ENCODE results near the gene CDRT4.
A peak's percentile ranks its signal among the peaks of the same experiment; 100 is the strongest.
"Not testable (repeated sequence)": the region's sequence is repeated elsewhere in the genome, so short reads cannot be mapped to it uniquely, and the experiment has no call there.

Gene CDRT4

DNA sequence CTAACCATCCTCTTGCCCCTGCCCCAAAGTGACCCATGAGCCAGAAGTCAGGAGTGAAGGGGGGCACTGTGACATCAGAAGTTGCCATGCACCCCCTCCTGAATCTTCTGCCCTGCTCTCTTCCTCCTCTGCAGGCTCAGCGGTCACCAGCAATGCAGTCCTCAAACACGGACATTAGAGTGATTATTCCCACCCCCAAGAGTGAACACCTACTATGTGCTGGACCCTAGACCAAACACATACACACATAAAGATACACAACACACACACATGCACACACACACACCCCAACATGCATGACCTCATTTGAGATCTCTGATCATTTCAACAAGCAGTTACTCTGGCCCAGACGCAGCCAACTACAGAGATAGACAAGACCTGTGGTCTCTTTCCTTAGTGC, at the start of gene CDRT4:
Gene CDRT4 (minus strand): TSS at position 30 of the 400 bp plus-strand sequence. CDS start 27,383 bp downstream, outside the sequence.
- H3K36me3 Mint-ChIP-seq = peaks cover 8% of the 10 kb centered on the region
- H3K9me3 Mint-ChIP-seq = peaks cover 2% of the 10 kb centered on the region
- no peaks in the 10 kb centered on the region for H3K4me1 Mint-ChIP-seq
- no peak within 1 kb of the TSS for H3K4me3 Mint-ChIP-seq
- H3K27me3 Mint-ChIP-seq = no peaks in the 10 kb centered on the region
- no peak within 1 kb of the TSS for H3K27ac Mint-ChIP-seq

DNA sequence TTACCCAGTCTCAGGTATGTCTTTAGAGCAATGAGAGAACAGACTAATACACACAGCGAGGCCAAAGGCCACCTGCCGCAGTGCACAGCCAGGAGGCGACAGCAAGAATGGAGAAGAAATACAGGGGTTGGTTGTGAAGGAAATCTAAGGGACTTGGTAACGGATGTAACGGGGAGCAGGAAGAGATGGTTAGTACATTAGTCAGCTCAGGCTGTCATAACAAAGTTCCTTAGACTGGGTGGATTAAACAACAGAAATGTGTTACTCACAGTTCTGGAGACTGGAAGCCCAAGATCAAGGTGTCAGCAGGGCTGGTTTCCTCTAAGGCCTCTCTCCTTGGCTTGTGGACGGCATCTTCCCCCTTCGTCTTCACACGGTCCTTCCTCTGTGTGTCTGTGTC, 48.7 kb upstream of the CDRT4 start:
- no peaks in the 10 kb centered on the region for H3K27me3 Mint-ChIP-seq
- H3K36me3 Mint-ChIP-seq = peaks cover 8% of the 10 kb centered on the region
- H3K4me1 Mint-ChIP-seq = no peaks in the 10 kb centered on the region
- H3K27ac Mint-ChIP-seq = no peak overlapping the region
- H3K4me3 Mint-ChIP-seq = no peak overlapping the region
- no peaks in the 10 kb centered on the region for H3K9me3 Mint-ChIP-seq

DNA sequence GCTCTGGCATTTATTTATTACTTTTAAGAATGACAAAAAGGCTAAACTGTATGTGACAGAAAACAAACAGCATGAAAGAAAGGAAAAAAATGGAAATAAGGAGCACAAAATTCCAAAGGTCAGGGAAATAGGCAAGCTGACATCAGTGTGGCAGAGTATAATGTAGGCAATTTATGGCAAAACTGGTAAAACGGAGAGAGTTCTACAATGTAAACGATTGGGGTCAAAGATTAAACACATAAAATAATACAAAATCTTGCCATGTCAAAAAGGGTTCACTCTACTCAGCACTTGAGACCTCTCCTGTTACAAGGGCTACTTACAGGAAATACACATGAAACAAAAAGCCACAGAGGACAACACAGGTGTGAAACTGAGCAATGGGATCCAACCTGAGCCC, 47.0 kb upstream of the CDRT4 start:
- Mint-ChIP-seq H3K4me3 (no peak overlapping the region), H3K36me3 (peaks cover 12% of the 10 kb centered on the region), H3K4me1 (no peaks in the 10 kb centered on the region), H3K27ac (no peak overlapping the region), H3K27me3 (no peaks in the 10 kb centered on the region), H3K9me3 (no peaks in the 10 kb centered on the region)

DNA sequence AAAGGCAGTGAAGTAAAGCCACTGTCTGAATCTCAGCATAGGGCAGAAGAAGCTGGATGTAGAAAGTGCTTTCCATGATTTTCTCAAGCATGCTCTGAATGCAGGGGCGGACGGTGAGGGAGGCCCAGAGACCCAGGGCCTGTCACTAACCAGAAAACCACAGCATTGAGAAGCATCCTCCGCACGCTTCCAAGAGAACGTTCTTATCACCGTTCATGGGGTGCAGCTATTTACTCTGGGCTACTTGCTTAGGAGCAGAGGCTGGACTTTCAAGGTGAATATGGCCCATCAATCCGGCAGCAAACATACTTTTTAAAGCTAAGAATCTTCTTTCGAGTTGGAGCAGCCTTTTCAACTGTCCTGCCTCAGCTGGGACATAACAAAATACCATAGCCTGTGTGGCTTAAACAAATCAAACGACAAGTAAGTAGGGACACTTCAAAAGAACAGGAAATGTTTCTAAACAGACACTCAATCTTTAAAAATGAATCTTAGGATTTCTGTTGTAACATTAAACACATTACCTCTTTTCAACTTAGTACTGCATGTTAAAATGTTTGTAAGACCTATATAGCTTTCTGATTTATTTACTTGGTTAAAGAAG, 46.5 kb upstream of the CDRT4 start:
- H3K27ac Mint-ChIP-seq = no peak overlapping the region
- no peaks in the 10 kb centered on the region for H3K27me3 Mint-ChIP-seq
- H3K4me1 Mint-ChIP-seq = no peaks in the 10 kb centered on the region
- H3K4me3 Mint-ChIP-seq = no peak overlapping the region
- H3K36me3 Mint-ChIP-seq = peaks cover 12% of the 10 kb centered on the region
- no peaks in the 10 kb centered on the region for H3K9me3 Mint-ChIP-seq

DNA sequence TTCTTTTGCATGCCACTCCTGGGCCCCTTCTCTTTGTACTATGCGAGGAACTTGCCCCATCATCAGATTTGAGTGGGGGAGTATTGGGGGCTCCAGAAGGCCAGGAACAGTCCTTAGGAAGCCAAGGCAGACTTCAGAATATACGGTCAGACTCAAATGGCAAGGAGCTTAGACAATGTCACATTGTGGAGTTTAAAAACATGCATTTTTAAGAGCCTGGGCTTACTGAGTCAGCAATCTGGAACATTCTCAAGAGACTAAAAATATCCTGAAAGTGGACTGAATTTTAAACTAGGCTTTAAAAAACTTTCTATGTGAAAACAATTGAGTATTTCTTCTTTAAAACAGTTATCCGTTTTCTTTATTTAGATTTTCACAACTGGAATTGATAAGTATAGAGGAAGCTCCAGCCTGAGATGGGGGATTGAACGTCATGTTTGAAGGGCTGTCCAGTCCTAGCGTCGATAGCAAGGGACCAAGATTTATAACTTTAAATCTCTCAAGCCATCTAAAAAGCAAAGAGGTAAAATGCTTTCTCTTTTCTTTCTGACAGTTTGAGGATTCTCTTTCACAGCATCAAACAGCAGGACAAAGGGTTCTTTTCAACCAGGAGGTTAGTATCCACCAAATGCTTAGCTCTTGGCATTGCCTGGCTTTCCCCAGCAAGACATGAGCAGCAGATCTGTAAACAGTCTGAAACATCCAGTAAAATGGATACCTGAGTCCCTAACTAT, 45.8 kb upstream of the CDRT4 start:
- H3K27ac Mint-ChIP-seq = no peak overlapping the region
- H3K27me3 Mint-ChIP-seq = no peaks in the 10 kb centered on the region
- no peaks in the 10 kb centered on the region for H3K9me3 Mint-ChIP-seq
- no peaks in the 10 kb centered on the region for H3K4me1 Mint-ChIP-seq
- H3K36me3 Mint-ChIP-seq = peaks cover 16% of the 10 kb centered on the region
- no peak overlapping the region for H3K4me3 Mint-ChIP-seq

DNA sequence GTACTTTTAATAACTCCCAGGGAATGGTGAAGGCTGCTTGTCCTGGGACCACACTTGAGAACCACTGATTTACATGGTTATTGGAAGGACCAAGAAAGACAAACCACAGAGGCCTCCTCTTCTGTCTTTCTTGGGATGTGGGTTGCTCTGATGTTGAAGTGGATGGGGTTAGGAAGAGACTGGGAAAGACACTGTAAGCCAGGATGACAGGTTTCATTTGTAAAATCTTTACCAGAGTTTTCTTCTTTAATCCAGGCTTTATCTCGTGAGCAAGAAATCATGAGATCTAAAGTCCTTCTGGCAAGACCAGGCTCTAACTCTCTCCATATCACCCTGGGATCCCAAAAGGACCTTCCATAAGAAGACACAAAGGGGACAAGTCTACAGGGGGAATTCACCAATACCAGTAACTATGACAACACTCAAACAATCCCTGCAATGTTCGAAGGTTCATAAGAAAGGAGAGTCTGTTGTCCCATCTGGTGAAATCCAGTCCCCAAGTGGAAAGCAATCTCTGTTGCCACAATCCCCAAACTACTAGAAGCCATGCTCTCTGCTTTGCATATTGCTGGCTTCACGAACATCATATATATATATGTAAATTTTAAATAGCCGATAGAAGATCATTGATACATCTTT, 44.8 kb upstream of the CDRT4 start:
- Mint-ChIP-seq H3K36me3 (peaks cover 17% of the 10 kb centered on the region), H3K27ac (no peak overlapping the region), H3K27me3 (no peaks in the 10 kb centered on the region), H3K4me3 (no peak overlapping the region), H3K4me1 (no peaks in the 10 kb centered on the region), H3K9me3 (no peaks in the 10 kb centered on the region)

DNA sequence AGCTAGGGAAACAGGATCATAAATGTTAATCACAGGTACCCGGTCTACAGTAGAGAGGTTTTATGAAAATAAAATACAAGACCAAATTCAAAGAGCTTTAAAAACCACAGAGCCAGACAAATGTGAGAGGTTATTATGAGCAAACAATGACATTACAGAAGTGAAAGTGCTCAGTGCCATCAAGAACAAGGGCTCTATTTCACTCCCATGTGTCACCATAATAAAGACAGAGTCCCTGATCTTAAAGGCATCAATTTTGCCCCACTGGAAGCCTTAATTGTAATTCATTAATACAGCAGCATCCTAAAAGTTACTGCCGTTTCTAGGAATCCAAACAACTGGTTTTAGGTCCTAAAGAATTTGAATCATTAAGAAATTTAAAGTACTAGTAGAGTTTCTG, 43.7 kb upstream of the CDRT4 start:
- Mint-ChIP-seq H3K27me3 (no peaks in the 10 kb centered on the region), H3K4me3 (no peak overlapping the region), H3K36me3 (peaks cover 23% of the 10 kb centered on the region), H3K4me1 (no peaks in the 10 kb centered on the region), H3K27ac (no peak overlapping the region), H3K9me3 (no peaks in the 10 kb centered on the region)

DNA sequence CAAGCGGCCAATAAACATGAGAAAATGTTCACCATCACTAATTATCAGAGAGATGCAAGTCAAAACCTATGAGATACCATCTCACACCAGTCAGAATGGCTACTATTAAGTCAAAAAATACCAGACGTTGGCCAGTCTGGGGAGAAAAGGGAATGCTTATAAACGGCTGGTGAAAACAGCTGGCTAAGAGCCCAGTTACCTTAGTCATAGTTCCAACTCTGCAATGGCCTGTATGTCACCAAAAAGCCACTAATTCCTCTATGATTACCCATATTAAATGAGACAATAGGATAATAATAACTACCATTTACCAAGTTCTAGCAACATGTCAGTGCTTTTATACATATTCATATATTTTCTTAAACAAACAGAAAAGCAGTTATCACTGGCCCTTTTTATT, 42.9 kb upstream of the CDRT4 start:
- no peaks in the 10 kb centered on the region for H3K4me1 Mint-ChIP-seq

DNA sequence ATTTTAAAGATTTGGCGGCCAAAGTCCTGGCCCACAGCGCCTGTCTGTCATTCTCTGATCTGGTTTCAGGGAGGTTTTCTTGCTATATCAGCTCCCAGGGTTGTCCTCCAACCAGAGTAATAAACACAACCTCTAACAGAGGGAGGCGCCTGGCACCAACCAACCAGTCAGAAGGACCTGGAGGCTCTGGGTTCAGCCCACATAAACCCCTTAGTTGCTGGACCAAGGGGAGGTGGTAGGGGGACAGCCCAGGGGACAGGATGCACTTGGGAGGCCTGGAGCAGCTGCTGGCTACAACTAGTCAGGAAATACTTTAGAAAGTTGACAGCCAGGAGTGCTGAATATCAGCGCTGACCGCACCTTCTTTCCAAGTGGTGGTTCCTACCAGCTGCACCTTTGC, 41.7 kb upstream of the CDRT4 start:
- H3K27me3 Mint-ChIP-seq = no peaks in the 10 kb centered on the region
- H3K27ac Mint-ChIP-seq = no peak overlapping the region
- H3K9me3 Mint-ChIP-seq = no peaks in the 10 kb centered on the region
- peaks cover 17% of the 10 kb centered on the region for H3K36me3 Mint-ChIP-seq
- no peaks in the 10 kb centered on the region for H3K4me1 Mint-ChIP-seq
- no peak overlapping the region for H3K4me3 Mint-ChIP-seq

More for the DNA sequence above, 42.9 kb upstream of the CDRT4 start:
- H3K9me3 Mint-ChIP-seq = no peaks in the 10 kb centered on the region
- H3K27me3 Mint-ChIP-seq = no peaks in the 10 kb centered on the region
- no peak overlapping the region for H3K27ac Mint-ChIP-seq
- no peak overlapping the region for H3K4me3 Mint-ChIP-seq
- peaks cover 17% of the 10 kb centered on the region for H3K36me3 Mint-ChIP-seq

DNA sequence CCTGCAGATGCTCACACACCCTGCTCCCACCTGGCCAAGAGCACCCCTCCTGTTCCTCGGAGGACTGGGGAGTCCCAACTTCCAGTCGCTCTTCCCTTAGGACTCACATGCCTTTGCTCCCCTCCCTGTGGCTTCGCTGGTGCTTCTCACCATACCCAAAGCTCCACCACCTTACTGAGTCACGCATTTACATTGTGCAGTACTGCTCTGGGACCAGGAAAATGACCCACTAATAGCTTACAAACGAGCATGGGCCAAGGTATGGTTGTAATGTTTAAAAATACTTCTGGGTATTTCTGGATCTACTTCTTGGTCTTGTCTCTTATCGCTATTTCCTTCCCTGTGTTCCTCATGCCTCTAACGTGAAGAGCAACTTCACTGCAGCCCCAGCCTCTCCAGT, 41.0 kb upstream of the CDRT4 start:
- H3K27me3 Mint-ChIP-seq = no peaks in the 10 kb centered on the region
- H3K27ac Mint-ChIP-seq = no peak overlapping the region
- H3K9me3 Mint-ChIP-seq = no peaks in the 10 kb centered on the region
- peaks cover 17% of the 10 kb centered on the region for H3K36me3 Mint-ChIP-seq
- peaks cover 3% of the 10 kb centered on the region for H3K4me1 Mint-ChIP-seq
- H3K4me3 Mint-ChIP-seq = no peak overlapping the region

DNA sequence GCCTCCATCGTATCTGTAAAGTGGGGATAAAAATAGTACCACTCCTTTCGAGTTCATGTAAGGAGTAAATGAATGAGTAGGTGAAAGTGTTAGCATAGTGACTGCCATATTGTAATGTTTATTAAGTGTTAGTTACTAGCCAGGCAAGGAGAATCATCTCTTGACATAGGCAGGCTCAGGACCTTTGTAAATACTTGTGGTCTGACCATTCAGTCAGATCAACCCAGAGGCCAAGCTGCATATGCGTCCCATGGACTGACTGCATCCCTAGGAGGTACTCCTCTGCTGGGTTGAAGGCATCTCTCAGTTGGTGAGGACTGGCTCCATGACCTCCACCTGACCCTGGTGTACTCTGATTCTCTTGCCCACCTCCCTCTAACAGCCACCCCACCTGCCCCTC, 40.5 kb upstream of the CDRT4 start:
- Mint-ChIP-seq H3K27ac (no peak overlapping the region), H3K36me3 (peaks cover 17% of the 10 kb centered on the region), H3K9me3 (no peaks in the 10 kb centered on the region), H3K27me3 (no peaks in the 10 kb centered on the region), H3K4me1 (peaks cover 8% of the 10 kb centered on the region), H3K4me3 (no peak overlapping the region)

DNA sequence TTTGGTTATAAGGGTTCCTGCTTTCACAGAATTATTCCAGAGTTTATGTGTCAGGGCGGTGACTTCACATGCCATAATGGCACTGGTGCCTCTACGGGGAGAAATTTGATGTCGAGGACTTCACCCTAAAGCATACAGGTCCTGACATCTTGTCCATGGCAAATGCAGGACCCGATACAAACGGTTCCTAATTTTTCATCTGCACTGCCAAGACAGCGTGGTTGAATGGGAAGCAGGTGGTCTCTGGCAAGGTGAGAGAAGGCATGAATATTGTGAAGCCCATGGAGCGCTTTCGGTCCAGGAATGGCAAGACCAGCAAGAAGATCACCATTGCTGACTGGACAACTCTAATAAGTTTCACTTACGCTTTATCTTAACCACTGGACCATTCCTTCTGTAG, 39.6 kb upstream of the CDRT4 start:
- Mint-ChIP-seq H3K36me3 (peaks cover 17% of the 10 kb centered on the region), H3K27ac (no peak overlapping the region), H3K9me3 (no peaks in the 10 kb centered on the region), H3K27me3 (no peaks in the 10 kb centered on the region), H3K4me3 (no peak overlapping the region), H3K4me1 (peaks cover 12% of the 10 kb centered on the region)

DNA sequence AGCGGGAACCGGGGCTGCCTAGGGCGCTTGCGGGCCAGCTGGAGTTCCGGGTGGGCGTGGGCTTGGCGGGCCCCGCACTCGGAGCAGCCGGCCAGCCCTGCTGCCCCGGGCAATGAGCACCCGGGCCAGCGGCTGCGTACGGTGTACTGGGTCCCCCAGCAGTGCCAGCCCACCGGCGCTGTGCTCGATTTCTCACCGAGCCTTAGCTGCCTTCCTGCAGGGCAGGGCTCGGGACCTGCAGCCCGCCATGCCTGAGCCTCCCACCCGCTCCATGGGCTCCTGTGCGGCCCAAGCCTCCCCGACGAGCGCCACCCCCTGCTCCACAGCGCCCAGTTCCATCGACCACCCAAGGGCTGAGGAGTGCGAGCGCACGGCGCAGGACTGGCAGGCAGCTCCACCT, 38.3 kb upstream of the CDRT4 start:
- H3K27ac Mint-ChIP-seq, H3K9me3 Mint-ChIP-seq, H3K27me3 Mint-ChIP-seq, H3K4me3 Mint-ChIP-seq: not testable (repeated sequence)
- Mint-ChIP-seq H3K36me3 (peaks cover 20% of the 10 kb centered on the region), H3K4me1 (peaks cover 12% of the 10 kb centered on the region)

DNA sequence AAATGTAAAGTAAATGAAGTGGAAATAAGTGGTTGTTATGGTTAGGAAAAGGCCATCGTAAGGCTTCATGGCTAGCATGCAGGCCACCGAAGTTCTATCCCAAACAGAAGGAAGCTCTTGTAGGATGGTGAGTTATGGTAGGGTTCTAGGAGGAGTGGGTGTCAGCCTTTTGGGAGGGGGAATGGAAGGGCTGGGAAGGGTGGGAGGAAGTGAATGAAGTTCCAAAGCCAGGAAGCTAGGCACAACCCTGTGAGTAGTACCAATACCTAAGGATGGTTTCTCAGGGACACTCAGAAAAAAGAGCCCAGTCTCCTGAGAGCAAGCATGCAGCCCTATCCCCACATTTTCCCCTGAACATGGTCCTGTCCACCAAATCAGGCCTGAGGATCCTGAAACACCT, 36.3 kb upstream of the CDRT4 start:
- Mint-ChIP-seq H3K27ac (peak overlapping the region; percentile 42), H3K4me3 (no peak overlapping the region), H3K36me3 (peaks cover 16% of the 10 kb centered on the region), H3K4me1 (peaks cover 12% of the 10 kb centered on the region), H3K9me3 (no peaks in the 10 kb centered on the region), H3K27me3 (no peaks in the 10 kb centered on the region)

DNA sequence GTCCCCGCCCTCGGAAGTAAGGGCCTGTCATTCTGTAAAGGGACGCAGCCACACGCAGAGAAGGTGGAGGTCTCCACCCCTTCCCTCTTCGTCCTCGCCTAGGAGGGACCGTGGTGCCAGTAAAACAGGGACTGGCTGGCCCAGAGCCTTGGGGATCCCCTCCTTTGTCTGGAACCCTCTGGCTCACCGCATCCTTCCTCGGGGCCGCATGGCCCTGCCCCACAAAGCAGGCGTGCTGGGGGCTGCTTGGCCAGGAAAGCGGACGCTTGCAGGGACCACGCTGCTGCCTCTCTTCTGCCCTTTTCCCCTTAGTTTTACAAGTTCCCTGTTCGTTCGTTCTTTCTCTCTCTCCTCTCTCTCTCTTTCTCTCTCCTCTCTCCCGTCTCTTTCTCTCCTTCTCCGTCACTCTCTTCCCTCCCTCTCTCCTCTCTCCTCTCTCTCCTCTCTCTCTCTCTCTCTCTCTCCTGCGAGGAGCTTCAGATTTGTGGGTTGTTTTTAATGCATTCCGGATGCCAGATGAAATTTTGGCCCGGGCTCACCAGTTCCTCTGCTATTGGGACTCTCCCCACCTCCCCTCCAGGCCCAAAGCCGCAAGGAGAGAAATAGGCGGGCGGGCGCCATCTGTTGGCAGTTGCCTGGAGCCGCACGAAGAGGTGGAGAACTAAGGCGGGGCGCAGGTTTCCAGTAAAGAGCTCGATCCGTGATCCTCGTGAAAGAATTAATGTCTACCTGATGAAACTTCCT, 35.1 kb upstream of the CDRT4 start:
- Mint-ChIP-seq H3K4me3 (no peak overlapping the region), H3K27ac (no peak overlapping the region), H3K4me1 (peaks cover 12% of the 10 kb centered on the region), H3K36me3 (peaks cover 14% of the 10 kb centered on the region), H3K9me3 (no peaks in the 10 kb centered on the region), H3K27me3 (no peaks in the 10 kb centered on the region)

DNA sequence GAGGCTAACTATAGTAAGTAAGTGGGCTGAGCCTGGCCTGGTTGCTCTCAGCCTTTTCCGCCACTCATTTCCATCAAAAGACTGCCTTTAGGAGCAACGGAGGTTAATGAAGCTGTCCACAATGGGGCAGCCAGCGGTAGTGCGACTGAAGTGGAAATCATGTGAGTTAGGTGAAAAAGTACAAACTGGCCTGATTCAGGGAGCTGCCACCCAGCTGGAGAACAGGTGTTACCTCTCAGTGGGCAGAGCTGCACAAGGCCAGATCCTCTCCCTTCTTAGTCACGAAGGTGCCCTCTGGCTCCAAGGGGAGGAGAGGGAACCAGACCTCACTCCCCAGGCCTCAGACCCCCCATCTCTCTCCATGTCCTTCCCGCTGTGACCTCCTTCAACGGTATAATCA, 34.4 kb upstream of the CDRT4 start:
- H3K4me1 Mint-ChIP-seq = peaks cover 12% of the 10 kb centered on the region
- no peaks in the 10 kb centered on the region for H3K27me3 Mint-ChIP-seq
- H3K4me3 Mint-ChIP-seq = no peak overlapping the region
- no peak overlapping the region for H3K27ac Mint-ChIP-seq
- H3K9me3 Mint-ChIP-seq = no peaks in the 10 kb centered on the region
- peaks cover 11% of the 10 kb centered on the region for H3K36me3 Mint-ChIP-seq
